Kidney (tissue), 14 donors: ENCODE data around the gene ACSL4. TPM values are rescaled to one million over a fixed set of nuclear protein-coding genes. Genes with fewer than 3 reads are reported as not detected.

Experiments used
- DNase-seq, 5 donors: peaks; one replicate each; pipeline ENCODE4 v3.0.0-alpha.2; 2013 to 2020
- FAIRE-seq: peaks from 2 replicates; lab custom pipeline; 2012; peaks lifted over from hg19 to GRCh38; lab: Jason Lieb, UNC
- H3K27ac ChIP-seq, 2 donors: one replicate each; pipeline ENCODE4 v1.7.0; 2013; ENCODE audit warnings: low read depth in 2 of 2, low read length in 2 of 2, inconsistent platforms in 1 of 2
- H3K27me3 ChIP-seq: one replicate; pipeline ENCODE4 v1.7.1; 2013; ENCODE audit warnings: low read length, inconsistent platforms; ENCODE audit not compliant: control insufficient read depth, insufficient read depth
- H3K36me3 ChIP-seq, 3 donors: one replicate each; pipeline versions ENCODE4 v1.7.0 to v1.7.1; 2013; ENCODE audit warnings: low read length in 3 of 3, control low read depth in 1 of 3, inconsistent platforms in 1 of 3; ENCODE audit not compliant: insufficient read depth in 3 of 3, control insufficient read depth in 2 of 3
- H3K4me1 ChIP-seq, 3 donors: one replicate each; pipeline versions ENCODE4 v1.7.0 to v1.7.1; 2013; ENCODE audit warnings: low read length in 3 of 3, inconsistent platforms in 1 of 3, low read depth in 1 of 3; ENCODE audit not compliant: control insufficient read depth in 2 of 3, insufficient read depth in 2 of 3
- H3K4me3 ChIP-seq, 3 donors: one replicate each; pipeline versions ENCODE4 v1.7.0 to v1.8.1; 2013; ENCODE audit warnings: low read length in 3 of 3, control low read depth in 1 of 3, inconsistent platforms in 1 of 3
- H3K9ac ChIP-seq, 3 donors: one replicate each; pipeline versions ENCODE4 v1.7.0 to v1.7.1; 2013; ENCODE audit warnings: low read length in 3 of 3, control low read depth in 1 of 3, inconsistent platforms in 1 of 3
- H3K9me3 ChIP-seq, 3 donors: one replicate each; pipeline versions ENCODE4 v1.7.0 to v1.7.1; 2013; ENCODE audit warnings: low read length in 3 of 3, control low read depth in 1 of 3, inconsistent platforms in 1 of 3; ENCODE audit not compliant: control insufficient read depth in 2 of 3, insufficient read depth in 1 of 3
- CTCF ChIP-seq: IDR thresholded peaks from 3 replicates; pipeline ENCODE4 v1.5.1; 2012; ENCODE audit warnings: mild to moderate bottlenecking, moderate library complexity, borderline replicate concordance; ENCODE audit not compliant: insufficient read depth; ENCODE audit errors: extremely low read depth
- intact Hi-C: fragments of 100-400 bp; cut with DNase I; formaldehyde crosslinking; loops from one replicate; pipeline ENCODE4 v1.11.1; 2022
- polyA plus RNA-seq: library from polyadenylated mRNA; stranded (reverse); fragments of 350-450 nt; fragmentation: Illumina TruSeq; extraction: RNeasy Lipid Tissue Mini Kit (QIAGEN cat#74804); gene quantifications from one replicate; pipeline ENCODE4 v1.2.3, GENCODE V29; 2014; ENCODE audit warnings: low read depth, low replicate concordance; ENCODE audit not compliant: insufficient read depth
- total RNA-seq: library from RNA; stranded (reverse); fragmentation: NEBNext Ultra II Directional; extraction: Animal tissue kit (Norgen Biotek cat#: 25700); gene quantifications from one replicate; pipeline ENCODE4 v1.2.1, GENCODE V29; 2021
- donor health status: control.
- donor health status: control.
- donor health status: control.
- donor health status: control.
- donor health status: control.
- donor health status: DM: yes; HTN: yes; CAD: no.
- donor health status: Normal renal cell carcinoma (clear cell type).

ACSL4 gene
- total and polyA plus RNA-seq, 2 donors from 2014 or later: 34.0 to 205 TPM

GRCh38 chrX:109753256-109753655 is 20.2 kb upstream of the ACSL4 start:
- intact Hi-C loops: no loop called here

GRCh38 chrX:109751698-109752097 is 18.6 kb upstream of the ACSL4 start:
- intact Hi-C loops: no loop called here
- no peak for FAIRE-seq
- H3K27me3 ChIP-seq: no peaks in the 10 kb centered on the region
- no peaks in the 10 kb centered on the region for H3K9me3 ChIP-seq
- no peaks in the 10 kb centered on the region for H3K4me1 ChIP-seq
- no peak for TF ChIP-seq CTCF
- no peak overlapping the region for H3K4me3 ChIP-seq
- no peak overlapping the region for H3K27ac ChIP-seq
- DNase-seq: no peak
- no peaks in the 10 kb centered on the region for H3K36me3 ChIP-seq
- no peak overlapping the region for H3K9ac ChIP-seq

More at GRCh38 chrX:109753256-109753655, 20.2 kb upstream of the ACSL4 start:
- Histone ChIP-seq H3K36me3 (no peaks in the 10 kb centered on the region), H3K9me3 (no peaks in the 10 kb centered on the region), H3K27me3 (no peaks in the 10 kb centered on the region), H3K4me1 (no peaks in the 10 kb centered on the region), H3K4me3 (no peak overlapping the region), H3K9ac (no peak overlapping the region), H3K27ac (no peak overlapping the region)
- no peak for TF ChIP-seq CTCF
- FAIRE-seq (no peak), DNase-seq (no peak)

GRCh38 chrX:109749207-109749606 is 16.1 kb upstream of the ACSL4 start:
- intact Hi-C loops: no loop called here
- TF ChIP-seq CTCF: no peak
- FAIRE-seq: no peak

GRCh38 chrX:109747681-109748080 is 14.6 kb upstream of the ACSL4 start:
- Histone ChIP-seq H3K27ac (no peak overlapping the region), H3K9ac (no peak overlapping the region), H3K4me1 (no peaks in the 10 kb centered on the region), H3K36me3 (no peaks in the 10 kb centered on the region), H3K4me3 (no peak overlapping the region), H3K9me3 (no peaks in the 10 kb centered on the region), H3K27me3 (no peaks in the 10 kb centered on the region)
- no peak for DNase-seq
- no peak for FAIRE-seq
- intact Hi-C loops: no loop called here
- no peak for TF ChIP-seq CTCF

More at GRCh38 chrX:109749207-109749606, 16.1 kb upstream of the ACSL4 start:
- Histone ChIP-seq H3K4me3 (no peak overlapping the region), H3K27me3 (no peaks in the 10 kb centered on the region), H3K36me3 (no peaks in the 10 kb centered on the region), H3K27ac (no peak overlapping the region), H3K4me1 (no peaks in the 10 kb centered on the region), H3K9ac (no peak overlapping the region), H3K9me3 (no peaks in the 10 kb centered on the region)
- no peak for DNase-seq
